Stimulated activated CD8-positive, alpha-beta memory T cell treated with anti-CD3 and anti-CD28 coated beads, Interleukin-15, amount 100 ng/mL, for 24 hours (primary cell): ENCODE data around the gene ZEB2.

Source experiments
- DNase-seq: peaks from one replicate; pipeline ENCODE4 v3.0.0-alpha.2; 2020; ENCODE audit warnings: low read depth

ZEB2 gene

GRCh38 chr2:144528108-144528507, 8.2 kb upstream of the ZEB2 start:
- no peak for DNase-seq

DNA sequence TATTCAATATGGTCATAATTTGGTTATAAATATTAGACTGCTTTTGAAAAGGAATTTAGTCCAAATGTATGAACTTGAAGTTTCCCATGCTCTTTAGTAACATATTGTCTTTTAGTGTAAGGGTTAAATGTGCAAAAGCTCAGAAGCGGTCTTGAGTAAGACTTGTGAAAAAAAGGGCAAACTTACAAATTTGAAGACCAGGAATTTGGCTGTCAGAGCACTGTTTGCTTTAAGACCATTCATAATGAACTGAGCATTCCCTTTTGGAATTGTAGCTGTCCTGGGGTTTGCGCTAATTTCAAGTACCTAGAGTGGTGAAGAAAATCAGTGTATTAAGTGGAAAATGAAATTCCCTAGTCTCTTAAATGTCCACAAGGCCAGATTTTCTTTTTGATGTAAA, 6.9 kb upstream of the ZEB2 start:
- no peak for DNase-seq

DNA sequence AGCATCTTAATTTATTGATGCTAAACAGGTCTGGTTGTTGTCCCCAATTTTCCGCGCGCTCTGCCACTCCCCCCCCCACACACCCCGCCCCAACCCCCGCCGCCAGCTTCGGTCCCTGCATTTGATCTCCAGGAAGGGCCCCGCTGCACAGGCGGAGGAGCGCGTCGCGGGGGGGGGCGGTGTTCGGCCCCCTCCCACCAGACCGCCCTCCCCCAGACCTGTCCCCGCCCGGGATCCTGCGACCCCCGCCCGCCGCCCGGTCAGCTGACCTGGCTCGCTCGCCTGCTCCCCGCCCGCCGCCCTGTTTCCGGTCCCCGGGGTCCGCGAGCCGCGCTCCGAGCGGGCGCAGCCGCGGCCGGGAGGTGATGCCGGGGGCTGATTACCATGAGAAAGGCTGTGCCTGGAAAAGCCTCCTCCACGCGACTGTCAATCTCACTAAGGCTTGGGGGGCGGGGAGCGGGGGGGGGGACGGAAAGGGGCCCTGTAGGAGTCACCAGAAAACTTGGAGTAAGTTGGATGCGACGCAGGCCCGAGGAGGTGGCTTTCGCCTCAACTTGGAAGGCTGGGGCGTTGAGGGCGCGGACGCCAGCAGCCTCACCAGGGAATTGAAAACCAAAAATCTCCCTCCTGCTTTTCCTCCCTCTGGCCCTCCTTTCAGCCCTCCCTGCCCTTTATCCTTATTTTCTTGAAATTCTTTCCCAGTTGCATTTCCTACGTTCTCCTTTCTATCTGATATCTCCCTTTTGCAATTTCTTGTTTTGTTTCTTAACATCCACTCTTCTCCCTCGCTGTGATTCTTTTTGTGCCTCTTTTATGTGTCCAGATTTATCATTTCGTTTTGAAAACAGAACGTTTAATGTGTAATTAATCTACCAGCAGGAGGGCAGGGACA, 4.4 kb upstream of the ZEB2 start:
- no peak for DNase-seq

DNA sequence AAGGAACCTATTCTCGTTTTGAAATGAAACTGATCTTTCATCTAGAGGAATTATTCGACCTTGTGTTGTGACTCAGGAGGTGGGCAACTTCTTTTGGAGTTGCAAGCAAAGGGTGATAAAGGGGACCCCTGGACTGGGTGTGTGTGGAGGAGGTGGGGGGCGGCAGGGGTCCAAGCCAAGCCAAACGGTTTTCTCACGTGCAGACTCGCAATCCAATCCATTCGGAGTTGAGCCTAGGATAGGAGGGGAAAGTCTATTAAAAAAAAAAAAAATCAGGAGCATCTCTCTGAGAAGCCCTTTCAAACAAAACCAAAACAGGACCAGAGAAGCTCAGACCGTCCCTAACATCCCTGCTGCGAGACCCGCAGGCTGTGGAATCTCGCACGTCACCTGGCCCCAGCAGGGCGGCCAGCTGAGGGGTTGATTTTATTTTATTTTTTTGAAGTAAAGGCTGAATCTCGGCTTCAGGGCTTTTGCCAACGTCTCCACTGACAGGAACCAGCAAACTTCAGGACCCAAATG, 3.7 kb upstream of the ZEB2 start:
- DNase-seq: no peak

DNA sequence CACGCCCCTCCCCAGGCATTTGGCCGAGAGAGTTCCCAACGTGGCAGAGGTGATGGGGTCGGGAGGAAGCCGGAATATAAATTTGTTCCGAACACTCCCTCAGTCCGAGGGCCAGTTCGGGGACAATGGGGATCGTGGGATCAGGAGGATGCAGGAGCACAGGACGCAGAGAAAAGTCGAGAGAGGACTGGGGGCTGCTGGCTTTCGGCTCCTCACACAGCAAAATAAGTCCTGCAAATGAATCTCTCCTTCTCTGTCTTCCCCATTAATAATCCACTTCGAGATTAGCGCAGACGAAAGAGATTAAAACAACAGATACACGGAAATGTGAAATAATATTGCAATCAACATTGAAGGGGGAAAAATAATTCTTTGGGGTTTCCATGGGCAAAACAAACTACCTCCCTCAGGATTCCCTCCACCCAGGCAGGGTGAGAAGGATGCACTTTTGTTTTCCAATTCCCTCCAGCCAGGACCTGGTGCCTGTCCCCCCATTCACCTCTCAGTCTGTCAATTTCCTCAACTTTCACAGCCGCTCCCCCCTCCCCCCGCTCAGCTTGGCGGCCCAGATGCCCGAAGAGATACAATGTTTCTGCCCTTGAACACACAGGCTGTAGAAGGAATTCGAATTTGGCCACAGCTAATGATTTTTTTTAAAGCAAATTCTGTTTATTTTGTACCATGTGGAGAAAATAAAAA, 3.1 kb upstream of the ZEB2 start:
- DNase-seq: no peak

- no peak for DNase-seq
Observed at GRCh38 chr2:144522176-144522896, 2.4 kb upstream of the ZEB2 start.

DNA sequence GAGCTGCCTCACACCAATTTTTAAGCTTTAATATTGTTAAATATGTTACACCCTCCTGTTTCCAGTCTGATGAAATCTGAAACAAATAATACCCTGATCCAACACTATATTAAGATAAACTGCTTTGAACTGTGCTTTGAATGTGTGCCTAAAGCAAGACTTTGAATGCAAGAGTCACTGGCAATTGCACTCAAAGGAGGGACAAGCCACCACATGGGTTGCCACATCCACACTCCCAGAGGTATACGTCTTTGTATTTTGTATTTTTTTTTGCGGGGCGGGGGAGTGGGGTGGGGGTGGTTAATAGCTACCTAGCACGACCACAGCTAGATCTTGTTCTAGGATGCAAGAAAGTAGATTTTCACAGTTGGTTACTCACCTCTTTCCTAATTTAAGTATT, 1.8 kb upstream of the ZEB2 start:
- no peak for DNase-seq

GRCh38 chr2:144520756-144521487, 1.0 kb upstream of the ZEB2 start:
- DNase-seq: no peak

DNA sequence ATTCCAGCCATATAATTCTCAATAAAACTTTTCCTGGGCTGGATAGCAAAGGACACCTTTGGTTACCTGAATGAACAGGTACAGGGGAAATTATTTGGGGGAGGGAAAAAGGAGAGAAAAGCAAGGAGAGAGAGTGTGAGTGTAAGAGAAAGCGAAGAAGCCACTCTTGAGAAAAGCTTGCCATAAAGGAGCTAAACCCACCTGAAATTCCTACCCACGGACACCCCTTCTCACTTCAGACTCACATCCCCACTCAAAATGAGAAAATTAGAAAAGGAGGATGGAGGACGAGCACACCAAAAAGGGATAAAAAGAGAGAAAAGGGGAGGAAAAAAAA, 354 bp downstream of the ZEB2 start:
- no peak for DNase-seq

DNA sequence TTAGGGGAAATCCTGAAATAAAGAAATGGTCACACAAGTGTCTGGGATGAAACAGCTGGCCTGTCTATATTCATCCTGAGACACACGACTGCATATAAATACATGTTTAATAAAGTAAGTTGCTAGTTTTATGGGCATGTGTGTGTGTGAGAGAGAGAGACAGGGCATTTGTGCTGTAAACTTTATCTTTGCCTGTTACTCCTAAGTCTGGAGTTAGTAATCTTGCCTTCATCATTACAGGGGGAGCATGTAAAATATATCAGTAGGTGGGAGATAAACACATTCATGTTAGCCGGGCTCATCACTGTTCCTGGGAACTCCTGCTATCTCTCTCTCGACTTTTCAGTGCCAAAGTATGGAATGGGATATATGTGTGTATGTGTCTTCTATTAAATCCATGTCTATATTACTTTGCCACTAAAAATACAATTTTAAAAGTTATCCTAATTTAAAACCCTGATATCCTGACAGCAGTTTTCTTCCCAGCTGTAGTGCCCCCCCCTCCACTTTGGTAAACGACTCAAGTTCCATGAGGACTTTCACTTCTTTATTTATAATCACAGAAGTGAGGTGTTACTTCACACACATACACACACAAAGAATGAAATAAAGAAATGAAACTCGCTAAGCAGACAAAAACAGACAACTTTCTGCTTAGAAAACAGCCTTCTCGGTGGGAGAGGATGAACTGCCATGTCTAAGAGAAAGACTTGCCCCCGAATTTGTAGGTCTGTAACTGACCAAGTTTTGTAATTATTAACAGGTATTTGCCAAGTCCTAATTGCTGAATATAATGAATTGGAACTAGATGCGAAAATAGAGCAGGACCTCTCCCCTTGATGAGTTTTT, 947 bp downstream of the ZEB2 start:
- DNase-seq: no peak

- no peak for DNase-seq
Observed at GRCh38 chr2:144517866-144518747, 1.8 kb downstream of the ZEB2 start.

DNA sequence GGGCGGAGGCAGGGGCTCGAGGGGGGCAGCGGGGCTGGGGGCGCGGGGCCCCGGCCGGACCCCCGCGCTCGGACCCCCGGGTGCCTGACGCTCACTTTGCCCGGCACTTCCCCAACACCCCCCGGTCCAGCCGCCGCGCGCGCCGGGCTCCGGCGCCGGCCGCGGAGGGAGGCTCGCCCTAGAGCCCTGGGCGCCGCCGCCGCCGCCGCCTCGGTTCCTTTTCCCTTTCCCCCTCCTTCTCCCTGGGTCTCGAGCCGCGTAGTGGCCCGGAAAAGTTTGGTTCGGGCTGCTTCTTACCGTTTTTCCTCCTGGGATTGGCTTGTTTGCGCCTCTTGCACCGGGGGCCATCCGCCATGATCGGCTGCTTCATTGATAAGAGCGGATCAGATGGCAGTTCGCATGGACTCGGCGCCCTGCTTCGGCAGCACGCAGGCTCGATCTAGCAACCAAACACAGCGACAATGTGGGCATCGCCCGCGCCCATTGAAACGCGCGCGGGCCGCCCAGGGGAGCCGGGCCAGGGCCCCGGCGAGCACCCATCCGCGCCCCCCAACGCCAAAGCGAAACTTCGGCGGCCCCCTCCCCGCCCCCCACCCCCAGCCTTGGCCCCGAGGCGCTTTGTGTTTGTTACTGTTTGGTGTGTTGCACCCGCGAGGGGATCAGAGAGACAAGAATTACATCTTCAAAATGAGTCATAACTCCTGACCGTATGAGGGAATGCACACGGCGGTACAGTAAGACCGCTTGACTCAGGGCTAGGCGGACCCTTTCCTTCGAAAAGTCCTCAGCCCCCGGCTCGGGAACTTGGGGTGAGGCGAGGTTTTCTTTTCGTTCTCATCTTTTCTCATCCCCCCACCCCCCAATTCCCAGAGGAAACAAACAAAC, 2.7 kb downstream of the ZEB2 start:
- no peak for DNase-seq

GRCh38 chr2:144516411-144516980, 3.4 kb downstream of the ZEB2 start:
- no peak for DNase-seq

- DNase-seq: no peak
Observed at GRCh38 chr2:144515696-144516410, 4.1 kb downstream of the ZEB2 start.

DNA sequence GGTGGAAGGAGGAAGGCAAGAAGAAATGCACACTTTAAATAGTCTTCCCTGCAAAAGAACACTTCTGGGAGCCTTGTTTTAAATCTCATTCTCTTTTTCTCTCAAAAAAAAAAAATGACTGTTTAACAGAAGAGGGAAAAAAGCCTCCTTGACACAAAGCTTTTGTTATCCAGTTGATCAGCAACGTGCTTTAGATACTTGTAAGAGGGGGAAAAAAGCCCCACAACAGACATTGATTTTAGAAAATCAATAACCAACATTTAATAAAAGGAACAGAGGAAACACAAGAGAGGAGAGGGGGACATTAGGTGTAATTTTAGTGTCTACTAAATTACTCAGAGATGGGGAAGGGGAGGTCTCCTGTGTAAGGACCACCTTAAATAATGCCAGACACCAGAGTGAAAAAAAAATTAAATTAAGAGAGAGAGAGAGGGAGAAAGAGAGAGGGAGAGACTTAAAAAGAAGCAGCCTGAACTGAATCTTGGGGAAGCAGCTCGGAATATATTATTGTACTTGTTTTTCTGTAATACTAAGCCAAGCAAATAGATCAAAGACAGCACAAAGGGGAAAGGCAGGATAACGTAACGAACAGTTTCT, 4.7 kb downstream of the ZEB2 start:
- no peak for DNase-seq

DNA sequence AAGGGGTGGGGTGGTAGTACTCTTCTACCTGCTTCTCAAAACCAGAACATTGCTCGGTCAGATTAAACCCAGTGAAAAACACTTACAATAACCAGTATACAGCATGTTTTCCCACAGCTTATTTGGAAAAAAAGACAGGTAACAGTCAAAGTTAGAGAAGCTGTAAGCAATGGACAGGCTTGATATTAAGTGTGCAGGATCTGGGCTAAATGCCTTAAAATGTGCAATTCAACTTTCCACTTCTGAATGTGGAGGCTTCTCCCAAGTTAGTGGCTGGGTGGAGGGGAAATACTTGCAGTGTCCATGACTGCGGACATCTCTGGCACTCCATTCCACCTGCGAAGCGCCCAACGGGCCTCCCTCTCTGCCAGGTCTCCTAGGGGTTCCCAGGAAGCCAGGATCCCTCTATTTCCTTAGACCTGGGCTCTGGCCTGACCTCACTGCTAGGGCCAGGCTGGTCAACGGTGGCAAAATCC, 5.3 kb downstream of the ZEB2 start:
- DNase-seq: no peak

- DNase-seq: no peak
Observed at GRCh38 chr2:144513388-144514101, 6.4 kb downstream of the ZEB2 start.
